SJSA1 (cell line): ENCODE measurements around the gene ZNF385A. TPM values are rescaled to one million over a fixed set of nuclear protein-coding genes. Genes with fewer than 3 reads are reported as not detected.

ENCODE experiments used
- total RNA-seq: library from RNA; depleted of rRNA; stranded (reverse); fragments of >200 nt; shearing (Covaris generic); gene quantifications from 2 replicates; pipeline ENCODE4 v1.2.3, GENCODE V29; 2014; rRNA removed

ZNF385A gene
- total RNA-seq, 1 experiment from 2014 or later: 0.42 TPM

Other genes starting within 250 kb of the ZNF385A start
- gene SMUG1, start 195.7 kb downstream of the ZNF385A start, total RNA-seq: 35.9 and 50.6 TPM in 2 replicates
- 42.6 and 71.6 TPM in 2 replicates for gene CBX5, start 104.6 kb downstream of the ZNF385A start, total RNA-seq
- gene HNRNPA1, start 104.0 kb downstream of the ZNF385A start, total RNA-seq: 382 and 453 TPM in 2 replicates
- gene NFE2, start 83.7 kb downstream of the ZNF385A start, total RNA-seq: not detected in 2 replicates
- 106 and 191 TPM in 2 replicates for gene COPZ1, start 59.6 kb downstream of the ZNF385A start, total RNA-seq
- not detected in 2 replicates for gene GPR84, start 20.2 kb downstream of the ZNF385A start, total RNA-seq
- 78.9 and 99.4 TPM in 2 replicates for gene ITGA5, start 34.5 kb upstream of the ZNF385A start, total RNA-seq
- not detected in 2 replicates for gene GTSF1, start 88.9 kb upstream of the ZNF385A start, total RNA-seq
- gene NCKAP1L, start 113.0 kb upstream of the ZNF385A start, total RNA-seq: not detected in 2 replicates
- gene PDE1B, start 164.9 kb upstream of the ZNF385A start, total RNA-seq: not detected in 2 replicates
- gene PPP1R1A, start 203.9 kb upstream of the ZNF385A start, total RNA-seq: 0.06 TPM in 1 of 2 replicates, not detected in the other